Colonic mucosa (tissue), 4 donors: ENCODE data around the gene SPTAN1. TPM values are rescaled to one million over a fixed set of nuclear protein-coding genes. Genes with fewer than 3 reads are reported as not detected.
"Not testable (repeated sequence)": the region's sequence is repeated elsewhere in the genome, so short reads cannot be mapped to it uniquely, and the experiment has no call there.

Experiments used
- DNase-seq: peaks from one replicate; pipeline ENCODE4 v3.0.0-alpha.2; 2020
- H3K27ac ChIP-seq: fragments of 200-600 bp; one replicate; pipeline ENCODE4 v1.8.0; 2021
- H3K27me3 ChIP-seq: fragments of 200-600 bp; one replicate; pipeline ENCODE4 v1.8.0; 2021
- H3K36me3 ChIP-seq: fragments of 200-600 bp; one replicate; pipeline ENCODE4 v1.8.0; 2021
- H3K4me1 ChIP-seq: fragments of 200-600 bp; one replicate; pipeline ENCODE4 v1.8.0; 2021; ENCODE audit warnings: mild to moderate bottlenecking
- H3K4me3 ChIP-seq: fragments of 200-600 bp; one replicate; pipeline ENCODE4 v1.8.0; 2021
- H3K9ac ChIP-seq, 2 donors: one replicate each; pipeline ENCODE4 v1.7.0; 2013; ENCODE audit warnings: control low read depth in 2 of 2, low read depth in 2 of 2, low read length in 2 of 2
- H3K9me3 ChIP-seq: fragments of 200-600 bp; one replicate; pipeline ENCODE4 v1.8.0; 2021
- CTCF ChIP-seq: fragments of 200-600 bp; IDR thresholded peaks from one replicate; pipeline ENCODE4 v1.8.0; 2022; ENCODE audit warnings: antibody characterized with exemption, mild to moderate bottlenecking
- intact Hi-C: fragments of 100-400 bp; cut with DNase I; formaldehyde crosslinking; loops from one replicate; pipeline ENCODE4 v1.14.1; 2022
- total RNA-seq, 2 donors: library from RNA; stranded (reverse); fragmentation: NEBNext Ultra II Directional in 1 of 2; extraction: Animal tissue kit (Norgen Biotek cat#: 25700) in 1 of 2; gene quantifications; one replicate each; pipeline ENCODE4 v1.2.1, GENCODE V29; 2021
- donor health status: healthy.
- donor health status: DM: no; HTN: no; CAD: no.
- donor health status: DM: no; HTN: no; CAD: no.

SPTAN1 gene
- total RNA-seq, 2 donors from 2014 or later: 263 to 282 TPM

- H3K4me1 ChIP-seq: no peaks in the 10 kb centered on the region
- no peak overlapping the region for H3K27ac ChIP-seq
- no peak overlapping the region for H3K4me3 ChIP-seq
- no peaks in the 10 kb centered on the region for H3K27me3 ChIP-seq
- H3K9ac ChIP-seq: no peak overlapping the region
- H3K36me3 ChIP-seq: no peaks in the 10 kb centered on the region
- DNase-seq: no peak
- intact Hi-C loops: no loop called here
- TF ChIP-seq CTCF: no peak
- no peaks in the 10 kb centered on the region for H3K9me3 ChIP-seq
Measured at GRCh38 chr9:128653908-128654307, 101.5 kb downstream of the SPTAN1 start.

- Histone ChIP-seq H3K4me3 (no peak overlapping the region), H3K9ac (no peak overlapping the region), H3K4me1 (no peaks in the 10 kb centered on the region), H3K27me3 (no peaks in the 10 kb centered on the region), H3K36me3 (no peaks in the 10 kb centered on the region), H3K9me3 (no peaks in the 10 kb centered on the region), H3K27ac (no peak overlapping the region)
- intact Hi-C loops: no loop called here
- no peak for TF ChIP-seq CTCF
- DNase-seq: no peak
Measured at GRCh38 chr9:128654481-128654880, 102.1 kb downstream of the SPTAN1 start.

- DNase-seq: peak; percentile 97
- no peaks in the 10 kb centered on the region for H3K9me3 ChIP-seq
- H3K4me1 ChIP-seq: no peaks in the 10 kb centered on the region
- intact Hi-C loops: no loop called here
- H3K27me3 ChIP-seq: no peaks in the 10 kb centered on the region
- no peak for TF ChIP-seq CTCF
- H3K27ac ChIP-seq: peak within 1 kb of the TSS; percentile 88
- no peaks in the 10 kb centered on the region for H3K36me3 ChIP-seq
- H3K9ac ChIP-seq: peak within 1 kb of the TSS; percentile 68 to 76
- peak within 1 kb of the TSS; percentile 54 for H3K4me3 ChIP-seq
Measured at GRCh38 chr9:128656416-128657343, 104.3 kb downstream of the SPTAN1 start, which contains the start of gene DYNC2I2. Gene DYNC2I2 (minus strand): TSS chr9:128656847. CDS start chr9:128656726, 121 bp downstream.

- intact Hi-C loops: no loop called here
- Histone ChIP-seq H3K36me3 (no peaks in the 10 kb centered on the region), H3K9ac (peak overlapping the region in 1 of 2 donors; percentile 76), H3K27me3 (no peaks in the 10 kb centered on the region), H3K4me1 (no peaks in the 10 kb centered on the region), H3K27ac (peak overlapping the region; percentile 88), H3K9me3 (no peaks in the 10 kb centered on the region), H3K4me3 (no peak overlapping the region)
- DNase-seq: no peak
- no peak for TF ChIP-seq CTCF
Measured at GRCh38 chr9:128657344-128657704, 104.9 kb downstream of the SPTAN1 start.

GRCh38 chr9:128657796-128658195, 105.4 kb downstream of the SPTAN1 start:
- intact Hi-C loops: no loop called here
- Histone ChIP-seq H3K9me3 (no peaks in the 10 kb centered on the region), H3K27me3 (no peaks in the 10 kb centered on the region), H3K9ac (no peak overlapping the region), H3K4me1 (no peaks in the 10 kb centered on the region), H3K4me3 (no peak overlapping the region), H3K27ac (no peak overlapping the region), H3K36me3 (no peaks in the 10 kb centered on the region)
- no peak for DNase-seq
- no peak for TF ChIP-seq CTCF

- H3K4me3 ChIP-seq, H3K27me3 ChIP-seq, H3K9ac ChIP-seq, H3K27ac ChIP-seq, H3K4me1 ChIP-seq, H3K36me3 ChIP-seq, H3K9me3 ChIP-seq, DNase-seq, intact Hi-C loops: not testable (repeated sequence)
Measured at GRCh38 chr9:128666481-128666941, 114.1 kb downstream of the SPTAN1 start.
